Activated CD4-positive, alpha-beta T cell treated with anti-CD3 and anti-CD28 coated beads, Interleukin-2, Interleukin-6, amounts not matched to agents 100 ng/mL and 50 ng/mL, durations not matched to agents 16 hours and 8 hours (primary cell): ENCODE measurements around the gene LYRM2.
A peak's percentile ranks its signal among the peaks of the same experiment; 100 is the strongest.
"Not testable (repeated sequence)": the region's sequence is repeated elsewhere in the genome, so short reads cannot be mapped to it uniquely, and the experiment has no call there.

ENCODE experiments used
- DNase-seq: peaks from one replicate; pipeline ENCODE4 v3.0.0-alpha.2; 2020

LYRM2 gene

GRCh38 chr6:89644864-89645263 is 6.3 kb upstream of the LYRM2 start:
- no peak for DNase-seq

GRCh38 chr6:89643406-89643805 is 4.9 kb upstream of the LYRM2 start:
- no peak for DNase-seq

GRCh38 chr6:89642956-89643355 is 4.4 kb upstream of the LYRM2 start:
- no peak for DNase-seq

- not testable (repeated sequence) for DNase-seq
These were observed 3.0 kb upstream of the LYRM2 start for GRCh38 chr6:89641581-89641980.

GRCh38 chr6:89640804-89641203 is 2.3 kb upstream of the LYRM2 start:
- no peak for DNase-seq

GRCh38 chr6:89637960-89638319 is 607 bp downstream of the LYRM2 start:
- no peak for DNase-seq

DNA sequence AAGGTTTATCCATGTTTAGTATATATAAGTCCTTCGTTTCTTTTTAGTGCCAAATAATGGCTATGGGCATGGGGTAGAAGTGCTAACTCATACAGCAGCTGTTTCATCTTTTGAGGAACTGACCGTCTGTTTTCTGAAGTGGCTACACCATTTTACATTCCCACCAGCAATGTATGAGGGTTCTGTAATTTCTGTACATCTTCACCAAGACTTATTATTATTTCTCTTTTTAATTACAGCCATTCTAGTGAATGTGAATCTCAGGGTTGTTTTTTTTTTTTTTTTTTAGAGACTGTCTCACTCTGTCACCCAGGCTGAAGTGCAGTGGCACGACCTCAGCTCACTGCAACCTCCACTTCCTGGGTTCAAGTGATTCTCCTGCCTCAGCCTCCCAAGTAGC is 2.1 kb downstream of the LYRM2 start:
- not testable (repeated sequence) for DNase-seq

- no peak for DNase-seq
These were observed 8.1 kb downstream of the LYRM2 start for GRCh38 chr6:89630488-89630887.

- no peak for DNase-seq
These were observed 14.8 kb downstream of the LYRM2 start for GRCh38 chr6:89623749-89624148.

DNA sequence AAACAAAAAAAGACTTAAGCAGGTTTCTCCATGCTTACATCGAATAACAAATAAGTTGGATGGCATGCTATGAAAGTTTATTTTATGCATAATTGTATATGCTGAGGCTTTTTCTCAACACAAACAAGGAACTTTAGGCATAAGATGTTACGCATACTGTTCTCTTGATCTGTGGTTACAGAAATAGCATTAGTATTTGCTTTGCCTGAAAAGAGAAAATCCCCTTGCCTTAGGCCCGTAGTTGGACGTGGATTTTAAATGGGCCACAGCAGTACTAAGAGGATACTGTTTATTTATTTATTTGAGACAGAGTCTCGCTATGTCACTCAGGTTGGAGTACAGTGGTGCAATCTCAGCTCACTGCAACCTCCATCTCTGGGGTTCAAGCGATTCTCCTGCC is 19.0 kb downstream of the LYRM2 start:
- no peak for DNase-seq

DNA sequence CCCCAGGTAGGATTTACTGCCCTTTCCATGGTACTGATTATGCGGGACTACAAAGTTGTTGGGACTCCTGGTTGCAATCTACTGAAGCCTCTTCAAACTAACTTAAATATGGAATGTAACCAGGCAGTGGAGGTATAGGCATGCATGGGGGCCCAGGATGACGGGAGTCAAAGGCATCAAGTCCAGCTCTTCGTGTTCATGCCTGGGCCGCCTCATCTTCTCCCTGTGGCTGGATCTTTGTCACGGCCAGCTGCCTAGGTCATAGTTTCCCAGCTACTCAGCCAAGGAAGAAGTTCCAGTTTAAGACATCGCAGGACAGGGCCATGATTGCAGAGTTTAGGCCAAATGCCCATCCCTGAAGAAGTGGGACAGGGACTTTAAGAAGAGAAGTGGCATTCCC is 20.5 kb downstream of the LYRM2 start:
- no peak for DNase-seq

- no peak for DNase-seq
These were observed 22.0 kb downstream of the LYRM2 start for GRCh38 chr6:89616531-89616930.

DNA sequence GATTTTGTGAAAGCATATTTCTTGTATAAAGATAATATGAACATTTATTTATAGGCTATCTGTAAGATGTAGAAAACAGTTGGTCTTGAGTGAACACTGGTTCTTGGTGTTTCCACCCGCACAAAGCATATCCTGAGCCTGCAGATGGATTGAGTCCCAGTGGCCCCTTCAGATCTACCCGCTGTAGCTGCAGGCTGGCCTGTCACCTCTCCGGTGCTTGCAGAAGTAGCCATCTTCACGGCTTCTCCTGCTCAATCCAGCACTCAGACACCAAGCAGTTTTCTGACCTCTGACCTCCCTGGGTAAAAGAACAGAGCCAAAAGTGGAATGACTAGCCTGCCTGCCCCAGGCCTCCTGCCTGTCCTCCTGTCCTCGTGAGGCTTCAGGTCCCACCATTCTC is 22.7 kb downstream of the LYRM2 start:
- DNase-seq, result no peak

DNA sequence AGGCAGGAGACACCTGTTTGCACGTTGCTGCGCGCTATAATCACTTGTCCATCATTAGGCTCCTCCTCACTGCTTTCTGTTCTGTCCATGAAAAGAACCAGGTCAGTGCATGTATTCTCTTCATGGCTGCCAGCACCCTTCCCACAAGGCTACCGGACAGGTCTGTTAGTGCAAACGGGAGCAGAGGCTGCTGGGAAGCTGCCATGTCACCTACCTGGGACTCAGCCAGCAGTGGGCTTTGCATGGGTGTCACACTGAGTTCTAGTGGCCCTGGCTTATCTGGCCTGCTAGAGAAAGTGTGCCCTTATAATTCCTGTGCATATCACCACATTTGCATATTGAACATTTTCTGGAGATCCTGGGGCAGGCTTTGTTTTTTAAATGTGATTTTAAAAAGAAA is 24.8 kb downstream of the LYRM2 start:
- DNase-seq, result no peak

DNA sequence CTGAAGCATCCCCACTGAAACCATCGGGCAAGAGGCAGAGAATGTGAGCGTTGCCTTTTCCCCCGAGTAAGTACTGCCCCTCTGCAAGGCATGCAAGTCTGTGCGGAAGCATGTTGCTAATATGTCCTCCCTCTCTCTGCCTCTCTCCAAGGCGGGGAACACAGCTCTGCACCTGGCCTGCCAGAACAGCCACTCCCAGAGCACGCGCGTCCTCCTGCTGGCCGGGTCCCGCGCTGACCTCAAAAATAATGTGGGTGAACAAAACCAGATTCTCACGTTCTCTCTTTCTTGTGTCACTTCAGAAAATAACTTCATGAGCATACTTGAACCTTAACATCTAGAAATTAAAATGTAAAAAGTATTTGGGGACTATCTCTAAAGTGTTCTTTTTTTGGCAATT is 26.4 kb downstream of the LYRM2 start:
- DNase-seq, result no peak

GRCh38 chr6:89611666-89612065 is 26.9 kb downstream of the LYRM2 start:
- DNase-seq, result no peak

DNA sequence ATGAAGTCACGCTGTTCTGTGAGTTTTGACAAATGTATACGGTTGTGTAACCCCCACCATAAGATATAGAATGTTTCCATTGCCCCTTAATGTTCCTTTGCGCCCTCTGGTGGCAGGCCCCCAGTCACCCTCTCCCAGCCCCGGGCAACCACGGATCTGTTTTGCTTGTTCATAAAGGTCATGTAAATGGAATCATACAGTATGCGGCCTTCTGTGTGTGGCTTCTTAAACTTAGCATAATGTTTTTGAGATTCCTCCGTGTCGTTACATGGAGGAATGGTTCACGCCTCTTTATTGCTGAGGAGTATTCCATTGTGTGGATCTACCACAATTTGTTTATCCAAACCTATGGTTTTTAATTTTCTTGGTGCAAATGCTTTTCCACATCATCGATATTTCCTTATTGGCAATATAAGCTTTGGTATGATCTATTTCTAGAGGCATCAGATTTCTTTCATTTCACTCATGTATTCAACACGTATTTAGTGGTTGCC is 28.4 kb downstream of the LYRM2 start:
- peak; percentile 79 for DNase-seq

DNA sequence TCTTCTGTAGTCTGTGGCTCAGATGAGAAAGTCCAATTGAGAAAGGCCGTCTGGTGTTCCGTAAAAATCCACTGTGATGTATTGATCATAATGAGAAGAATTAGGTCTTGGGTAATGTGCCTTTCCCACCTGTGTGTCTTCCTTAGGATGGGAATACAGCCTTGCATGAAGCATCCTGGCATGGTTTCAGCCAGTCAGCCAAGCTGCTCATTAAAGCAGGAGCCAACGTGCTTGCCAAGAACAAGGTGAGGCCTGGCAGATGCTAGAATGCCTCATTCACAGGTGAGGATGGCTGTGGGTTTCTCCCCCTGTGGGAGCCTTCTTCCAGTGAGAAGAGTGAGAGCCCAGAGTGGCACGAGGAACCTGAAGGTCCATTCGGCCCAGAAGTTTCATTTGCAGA is 32.7 kb downstream of the LYRM2 start:
- DNase-seq, result no peak

- no peak for DNase-seq
These were observed 33.9 kb downstream of the LYRM2 start for GRCh38 chr6:89604653-89605052.

- no peak for DNase-seq
These were observed 36.4 kb downstream of the LYRM2 start for GRCh38 chr6:89602166-89602565.

DNA sequence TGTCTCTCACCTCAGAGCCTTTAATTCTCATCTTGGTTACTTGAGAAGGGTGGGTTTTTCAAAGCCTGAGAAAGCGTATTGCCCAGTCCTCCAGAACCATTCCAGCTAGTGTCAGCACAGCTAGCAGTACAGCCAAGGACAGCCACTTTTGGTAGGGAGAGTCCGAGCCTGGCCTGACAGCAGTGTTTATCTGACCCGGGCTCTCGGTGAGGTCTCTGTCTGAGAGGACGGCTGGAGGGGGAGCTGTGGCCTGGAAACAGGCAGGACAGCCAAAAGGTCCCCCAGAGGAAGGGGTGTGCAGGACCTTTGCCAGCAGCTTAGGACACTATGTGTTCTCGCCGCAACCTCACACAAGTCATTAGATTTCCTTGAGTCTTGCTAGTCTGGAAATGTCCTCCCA is 38.8 kb downstream of the LYRM2 start:
- DNase-seq, result no peak

DNA sequence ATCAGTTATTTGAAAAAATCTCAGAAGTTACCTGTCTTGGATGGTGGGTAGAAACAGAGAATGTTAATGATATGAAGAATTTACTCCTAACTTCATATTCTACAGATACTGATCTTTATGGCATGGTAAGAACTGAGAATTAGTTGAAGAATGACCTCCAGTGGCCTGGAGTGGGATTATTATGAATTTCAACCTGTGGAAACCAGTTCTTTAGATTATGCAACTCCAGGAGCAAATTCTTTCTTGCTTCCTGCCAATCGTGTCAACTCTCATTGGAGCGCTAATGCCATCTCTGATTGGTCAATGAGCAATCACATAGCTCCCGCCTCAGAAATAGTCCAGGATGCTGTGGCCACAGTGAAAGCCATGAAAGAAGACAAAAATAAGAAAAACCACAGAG is 40.6 kb downstream of the LYRM2 start:
- peak; percentile 6 for DNase-seq

DNA sequence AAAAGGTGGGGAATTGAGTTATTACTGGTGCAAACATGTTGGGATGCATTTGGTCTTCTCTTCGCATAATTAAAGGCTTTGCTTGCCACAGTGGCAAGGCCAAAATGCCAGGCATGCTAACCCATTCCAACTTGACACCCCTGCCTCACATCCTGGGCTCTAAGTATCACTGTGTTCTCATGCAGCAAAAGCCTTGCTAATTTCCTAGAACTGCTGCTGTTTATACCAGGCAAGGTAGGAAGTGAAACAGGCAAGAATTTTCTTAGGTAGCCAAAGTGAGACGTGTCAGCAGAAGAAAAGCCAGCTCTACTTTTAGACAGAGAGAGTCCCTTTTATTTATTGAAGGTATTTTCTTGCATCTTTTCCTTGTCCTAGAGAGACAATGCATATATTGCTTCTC is 41.2 kb downstream of the LYRM2 start:
- DNase-seq, result no peak

- no peak for DNase-seq
These were observed 42.1 kb downstream of the LYRM2 start for GRCh38 chr6:89596484-89596883.

DNA sequence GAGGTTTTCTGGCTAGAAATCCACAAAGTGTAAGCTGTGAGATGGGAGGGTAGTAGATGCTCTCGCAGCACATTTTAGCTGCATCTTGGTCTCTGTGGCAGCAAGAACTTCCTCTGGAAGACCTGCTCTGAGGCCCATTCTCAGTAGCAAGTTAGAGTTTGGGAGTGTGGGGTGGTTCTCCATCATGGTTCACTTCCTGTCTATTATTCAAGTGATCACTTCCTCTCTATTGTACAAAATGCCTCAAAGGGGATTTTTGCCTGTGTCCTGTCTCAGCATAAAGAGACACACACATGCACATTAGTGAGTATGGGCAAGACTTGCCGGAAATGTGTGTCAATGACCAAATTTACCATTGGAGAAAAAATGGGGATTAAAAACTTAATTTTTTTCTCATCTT is 42.5 kb downstream of the LYRM2 start:
- peak; percentile 25 for DNase-seq

- no peak for DNase-seq
These were observed 46.8 kb downstream of the LYRM2 start for GRCh38 chr6:89591745-89592144.
